SKM-1 treated with dmso at 0.1 percent for 144 hours (cell line): ENCODE data around the gene ATP11C.
"Not testable (repeated sequence)": the region's sequence is repeated elsewhere in the genome, so short reads cannot be mapped to it uniquely, and the experiment has no call there.

Experiments used
- DNase-seq: peaks from one replicate; lab custom pipeline; 2025; ENCODE audit not compliant: unreplicated experiment; lab: John Stamatoyannopoulos, UW

The ATP11C gene

GRCh38 chrX:139736151-139736550, 196.7 kb downstream of the ATP11C start:
- no peak for DNase-seq

GRCh38 chrX:139734996-139735395, 197.9 kb downstream of the ATP11C start:
- no peak for DNase-seq

GRCh38 chrX:139725720-139726119, 207.1 kb downstream of the ATP11C start:
- DNase-seq = no peak

- DNase-seq = no peak
These were observed 208.2 kb downstream of the ATP11C start for GRCh38 chrX:139724626-139725025.

- no peak for DNase-seq
These were observed 211.9 kb downstream of the ATP11C start for GRCh38 chrX:139720979-139721378.

GRCh38 chrX:139720136-139720535, 212.7 kb downstream of the ATP11C start:
- no peak for DNase-seq

- no peak for DNase-seq
These were observed 224.8 kb downstream of the ATP11C start, which contains the start of gene MCF2 for GRCh38 chrX:139708067-139708466. MCF2 (minus strand) TSS chrX:139708167; CDS start chrX:139651744, 56,423 bp downstream.

- no peak for DNase-seq
These were observed 230.2 kb downstream of the ATP11C start for GRCh38 chrX:139702658-139703057.

- DNase-seq = no peak
These were observed 239.9 kb downstream of the ATP11C start for GRCh38 chrX:139692908-139693307.

- no peak for DNase-seq
These were observed 240.4 kb downstream of the ATP11C start for GRCh38 chrX:139692506-139692849.

- no peak for DNase-seq
These were observed 240.9 kb downstream of the ATP11C start for GRCh38 chrX:139691843-139692505.

- no peak for DNase-seq
These were observed 241.4 kb downstream of the ATP11C start for GRCh38 chrX:139691493-139691842.

- DNase-seq = not testable (repeated sequence)
These were observed 247.7 kb downstream of the ATP11C start for GRCh38 chrX:139685175-139685574.

- DNase-seq = no peak
These were observed 252.5 kb downstream of the ATP11C start for GRCh38 chrX:139680356-139680755.
